Measurements from ENCODE around the gene ANKRD30B.
"Not testable (repeated sequence)": the region's sequence is repeated elsewhere in the genome, so short reads cannot be mapped to it uniquely, and the experiment has no call there.

DNA sequence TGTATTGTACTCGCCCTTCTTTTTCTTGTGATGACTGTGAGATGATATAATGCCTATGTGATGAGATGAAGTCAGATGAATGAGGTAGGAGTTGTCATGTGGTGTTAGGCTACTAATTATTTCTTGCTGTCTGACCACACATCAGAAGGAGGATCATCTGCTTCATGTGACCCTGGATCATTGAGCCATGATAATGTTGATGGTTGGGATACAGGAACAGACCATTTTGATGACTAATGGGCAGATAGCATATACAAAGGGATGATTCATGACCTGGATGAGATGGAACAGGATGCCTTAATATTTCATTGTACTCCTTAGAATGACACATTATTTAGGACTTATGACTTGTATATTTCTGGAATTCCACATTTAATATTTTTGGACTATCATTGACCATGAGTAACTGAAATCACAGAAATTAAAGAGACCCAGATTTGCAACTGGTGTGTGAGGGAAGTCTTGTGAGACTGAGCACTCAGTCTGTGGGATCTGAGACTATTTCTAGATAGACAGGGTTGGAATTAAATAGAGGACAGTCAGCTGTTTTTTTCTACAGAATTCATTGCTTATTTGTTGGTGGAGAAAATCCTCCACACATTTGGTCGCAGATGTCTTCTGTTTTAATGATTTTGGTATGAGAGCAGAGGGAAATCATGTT lies 79.1 kb downstream of the ANKRD30B start:
- TF ChIP-seq, protein P1, sequence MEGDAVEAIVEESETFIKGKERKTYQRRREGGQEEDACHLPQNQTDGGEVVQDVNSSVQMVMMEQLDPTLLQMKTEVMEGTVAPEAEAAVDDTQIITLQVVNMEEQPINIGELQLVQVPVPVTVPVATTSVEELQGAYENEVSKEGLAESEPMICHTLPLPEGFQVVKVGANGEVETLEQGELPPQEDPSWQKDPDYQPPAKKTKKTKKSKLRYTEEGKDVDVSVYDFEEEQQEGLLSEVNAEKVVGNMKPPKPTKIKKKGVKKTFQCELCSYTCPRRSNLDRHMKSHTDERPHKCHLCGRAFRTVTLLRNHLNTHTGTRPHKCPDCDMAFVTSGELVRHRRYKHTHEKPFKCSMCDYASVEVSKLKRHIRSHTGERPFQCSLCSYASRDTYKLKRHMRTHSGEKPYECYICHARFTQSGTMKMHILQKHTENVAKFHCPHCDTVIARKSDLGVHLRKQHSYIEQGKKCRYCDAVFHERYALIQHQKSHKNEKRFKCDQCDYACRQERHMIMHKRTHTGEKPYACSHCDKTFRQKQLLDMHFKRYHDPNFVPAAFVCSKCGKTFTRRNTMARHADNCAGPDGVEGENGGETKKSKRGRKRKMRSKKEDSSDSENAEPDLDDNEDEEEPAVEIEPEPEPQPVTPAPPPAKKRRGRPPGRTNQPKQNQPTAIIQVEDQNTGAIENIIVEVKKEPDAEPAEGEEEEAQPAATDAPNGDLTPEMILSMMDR (IDR thresholded peaks at IDR 0.05; ENCODE audit: extremely low read depth in 1 of 2, insufficient read depth in 1 of 2, low read depth in 1 of 2, low read length in 2 of 2), result not testable (repeated sequence)
- TF ChIP-seq EZH2 (IDR thresholded peaks at IDR 0.05; ENCODE audit: borderline replicate concordance, low read depth, low read length, severe bottlenecking); POLR2A (IDR thresholded peaks at IDR 0.05; ENCODE audit: low read depth, low read length); POLR2AphosphoS5 (IDR thresholded peaks at IDR 0.05; ENCODE audit: insufficient read depth, low read depth, low read length): not testable (repeated sequence)

Measured in endothelial cell of umbilical vein (primary cell).